Activated naive CD8-positive, alpha-beta T cell treated with anti-CD3 and anti-CD28 coated beads, Interleukin-2, amount 50 U/mL, for 16 hours (primary cell): ENCODE results near the gene THG1L.
"Not testable (repeated sequence)": the region's sequence is repeated elsewhere in the genome, so short reads cannot be mapped to it uniquely, and the experiment has no call there.

Experiments
- DNase-seq: peaks from one replicate; pipeline ENCODE4 v3.0.0-alpha.2; 2020; ENCODE audit warnings: low read depth, low spot score

The THG1L gene

DNA sequence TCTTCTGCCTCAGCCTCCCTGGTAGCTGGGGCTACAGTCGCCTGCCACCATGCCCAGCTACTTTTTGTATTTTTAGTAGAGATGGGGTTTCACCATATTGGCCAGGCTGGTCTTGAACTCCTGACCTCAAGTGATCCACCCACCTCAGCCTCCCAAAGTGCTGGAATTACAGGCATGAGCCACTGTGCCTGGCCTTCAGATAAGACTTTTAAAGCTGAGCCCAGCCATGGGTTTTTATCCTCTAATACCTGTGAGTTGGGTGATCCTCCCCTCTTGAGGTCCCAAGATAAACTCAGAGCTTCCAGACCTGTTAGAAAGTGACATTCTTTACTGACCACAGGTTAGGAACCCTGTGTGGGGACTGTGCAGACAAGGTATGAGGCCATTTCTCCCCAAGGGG lies 3.4 kb upstream of the THG1L start:
- not testable (repeated sequence) for DNase-seq

DNA sequence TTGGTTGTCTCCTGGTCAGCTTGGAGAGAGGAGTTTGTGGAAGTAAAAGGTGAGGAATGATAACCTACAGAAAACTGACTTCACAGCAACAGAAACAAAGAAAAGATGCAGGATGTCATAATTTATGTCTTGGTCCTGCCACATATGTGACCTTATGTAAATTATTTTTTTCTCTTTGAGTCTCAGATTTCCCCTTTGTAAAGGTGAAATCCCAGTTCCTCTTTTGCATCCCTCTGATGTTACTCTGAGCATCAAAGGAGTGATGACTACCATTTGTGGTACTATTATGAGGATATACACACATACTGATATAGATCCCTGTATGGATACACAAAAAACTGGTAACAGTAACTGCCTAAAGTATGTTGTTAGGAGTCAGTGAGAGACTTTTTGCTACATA lies 1.4 kb upstream of the THG1L start:
- no peak for DNase-seq

DNA sequence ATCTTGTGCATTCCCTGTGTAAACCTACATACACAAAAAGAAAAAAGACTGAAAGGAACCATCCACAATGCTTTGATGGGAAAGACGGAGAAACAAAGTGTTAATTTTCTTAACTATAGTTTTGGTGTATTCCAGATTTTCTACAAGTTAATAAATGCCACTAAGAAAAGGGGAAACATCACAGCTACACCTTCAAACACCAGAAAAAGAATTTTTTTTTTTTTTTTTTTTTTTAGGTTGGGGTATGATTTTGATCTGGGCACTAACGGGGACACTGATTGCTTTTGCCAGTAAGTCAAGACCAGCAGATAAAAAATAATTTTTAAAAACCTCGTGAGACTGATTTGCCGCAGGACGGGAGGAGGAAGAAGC lies 334 bp upstream of the THG1L start:
- DNase-seq = no peak

DNA sequence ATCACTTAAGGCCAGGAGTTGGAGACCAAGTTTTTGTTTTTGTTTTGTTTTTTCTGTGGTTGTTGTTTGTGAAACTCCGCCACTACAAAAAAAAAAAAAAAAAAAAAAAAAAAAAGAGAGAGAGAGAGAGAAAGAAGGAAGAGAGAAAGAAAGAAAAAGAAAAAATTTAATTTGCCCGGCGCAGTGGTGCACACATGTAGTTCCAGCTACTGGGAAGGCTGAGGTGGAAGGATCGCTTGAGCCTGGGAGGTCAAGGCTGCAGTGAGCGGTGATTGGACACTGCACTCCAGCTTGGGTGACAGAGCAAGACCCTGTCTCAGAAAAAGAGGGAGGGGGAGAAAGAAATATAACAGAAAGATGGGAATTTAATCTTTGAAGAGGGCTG lies 902 bp downstream of the THG1L start:
- DNase-seq = no peak

DNA sequence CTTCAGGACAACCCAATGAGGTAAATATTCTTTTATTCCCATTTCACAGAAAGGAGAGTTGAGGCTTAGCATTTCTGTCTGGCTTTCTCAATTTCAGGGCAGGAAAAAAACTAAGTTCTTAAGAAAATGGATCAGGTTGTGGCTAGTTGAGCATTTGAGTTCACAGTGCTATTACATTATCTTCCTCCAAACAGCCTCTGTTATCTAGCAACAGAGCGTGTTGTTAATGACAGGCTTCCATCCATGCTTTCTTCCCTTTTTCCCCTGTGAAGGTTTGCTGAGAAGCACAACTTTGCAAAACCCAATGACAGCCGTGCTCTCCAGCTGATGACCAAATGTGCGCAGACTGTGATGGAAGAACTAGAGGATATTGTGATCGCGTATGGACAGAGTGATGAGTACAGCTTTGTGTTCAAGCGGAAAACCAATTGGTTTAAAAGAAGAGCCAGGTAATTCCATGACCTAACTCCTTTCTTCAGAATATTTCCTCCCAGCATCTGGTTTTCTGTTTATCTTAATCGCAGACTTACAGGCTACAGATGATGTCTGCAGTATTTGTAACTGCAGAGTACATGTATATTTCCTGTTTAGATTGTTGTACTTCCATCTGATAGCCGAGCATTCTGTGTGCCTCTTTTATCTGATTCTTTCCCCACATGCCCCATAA lies 1.5 kb downstream of the THG1L start:
- DNase-seq = no peak

DNA sequence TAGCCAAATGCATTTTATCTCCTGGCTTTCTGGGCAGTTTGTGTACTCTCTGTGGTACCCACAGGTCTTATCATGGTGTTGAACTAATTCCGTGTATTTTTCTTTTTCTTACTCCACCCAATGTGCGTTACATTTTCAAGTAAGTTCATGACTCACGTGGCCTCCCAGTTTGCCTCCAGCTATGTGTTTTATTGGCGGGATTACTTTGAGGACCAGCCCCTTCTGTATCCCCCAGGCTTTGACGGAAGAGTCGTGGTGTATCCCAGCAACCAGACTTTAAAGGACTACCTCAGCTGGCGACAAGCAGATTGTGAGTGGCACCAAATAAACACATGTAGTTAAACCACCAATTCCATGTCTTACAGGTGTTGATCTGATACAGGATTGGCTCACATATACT lies 3.2 kb downstream of the THG1L start:
- no peak for DNase-seq

DNA sequence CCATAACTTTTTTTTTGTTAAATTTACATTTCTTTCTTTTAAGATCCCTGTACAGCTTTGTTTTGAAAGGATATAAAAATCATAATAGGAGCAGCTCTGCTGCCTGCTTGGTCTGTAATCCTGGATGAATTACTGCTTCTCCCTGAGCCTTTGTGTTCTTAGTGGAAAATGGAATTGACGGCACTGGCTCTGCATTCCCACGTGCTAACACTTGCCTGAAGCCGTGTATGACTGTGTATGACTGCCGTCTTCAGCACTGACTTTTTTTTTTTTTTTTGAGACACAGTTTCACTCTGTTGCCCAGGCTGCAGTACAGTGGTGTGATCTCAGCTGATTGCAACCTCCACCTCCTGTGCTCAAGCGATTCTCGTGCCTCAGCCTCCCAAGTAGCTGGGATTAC lies 4.8 kb downstream of the THG1L start:
- DNase-seq = no peak

DNA sequence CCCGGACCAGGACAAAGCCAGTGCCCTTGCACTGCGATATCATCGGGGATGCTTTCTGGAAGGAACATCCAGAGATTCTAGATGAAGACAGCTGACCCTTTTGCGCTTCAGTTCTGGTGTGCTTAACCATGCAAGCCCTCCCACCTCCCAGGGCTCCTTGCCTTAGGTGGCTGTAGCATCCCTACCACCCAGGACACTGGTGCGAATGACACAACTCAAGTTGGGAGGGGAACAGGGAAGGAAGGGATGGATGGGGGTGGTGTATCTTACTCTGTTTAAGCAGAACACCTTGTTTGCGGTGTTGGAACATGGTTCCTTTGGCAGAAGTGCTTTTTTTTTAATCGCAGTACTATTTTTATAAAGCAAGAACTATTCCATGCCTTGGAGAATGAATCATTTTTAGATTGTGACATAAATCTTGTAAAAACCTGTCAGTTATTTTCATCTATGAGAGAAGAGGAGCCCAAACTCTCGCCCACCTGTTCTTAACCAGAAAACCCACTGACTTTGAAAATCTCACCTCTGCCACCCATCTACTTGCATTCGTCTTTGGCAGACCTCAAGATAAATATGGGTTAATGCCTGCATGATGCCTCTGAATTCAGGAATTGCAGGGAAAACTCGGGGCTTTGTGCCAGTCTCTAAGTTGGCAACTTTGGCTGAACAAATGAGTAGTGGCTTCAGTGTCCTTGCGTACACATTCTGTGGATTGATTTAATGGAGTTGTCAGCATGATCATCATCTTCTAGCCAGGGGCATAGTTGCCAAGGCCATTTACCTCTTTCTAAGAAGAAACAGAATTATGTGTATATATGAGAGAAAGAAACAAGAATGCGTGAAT lies 8.4 kb downstream of the THG1L start:
- no peak for DNase-seq

DNA sequence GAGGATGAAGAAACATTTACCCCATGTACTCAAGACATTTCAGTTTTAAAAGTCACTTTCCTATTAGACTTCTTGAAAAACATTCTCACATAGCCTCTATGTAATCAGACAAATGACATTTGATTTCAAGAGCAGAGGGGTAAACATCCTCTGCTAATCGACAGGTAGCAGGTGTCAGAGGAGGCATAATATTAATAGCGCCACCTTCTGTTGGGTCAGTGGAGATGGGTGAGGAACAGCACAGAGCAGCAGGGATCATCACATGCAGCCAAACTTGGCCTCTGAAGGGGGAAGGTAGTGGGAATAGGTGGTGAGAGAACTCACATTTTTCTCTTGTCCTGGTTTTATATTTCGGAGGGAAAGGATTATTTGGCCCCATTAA lies 9.0 kb downstream of the THG1L start:
- no peak for DNase-seq

DNA sequence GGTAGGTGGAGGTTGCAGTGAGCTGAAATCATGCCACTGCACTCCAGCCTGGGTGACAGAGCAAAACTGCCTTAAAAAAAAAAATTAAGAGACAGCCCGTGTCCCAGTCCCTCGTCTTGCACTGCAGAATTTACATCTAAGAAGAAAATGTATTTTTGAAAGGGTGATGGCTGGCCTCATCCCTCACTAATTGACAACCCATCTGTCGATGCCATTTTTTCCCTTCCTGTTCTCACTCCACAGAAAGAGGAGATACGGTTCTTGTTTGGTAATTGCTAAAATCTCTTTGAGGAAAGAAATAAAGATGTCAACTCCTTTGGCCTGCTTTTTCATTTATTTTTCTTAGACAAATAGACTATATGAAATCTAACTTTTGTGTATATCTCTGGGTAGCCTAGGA lies 9.9 kb downstream of the THG1L start:
- DNase-seq = no peak

DNA sequence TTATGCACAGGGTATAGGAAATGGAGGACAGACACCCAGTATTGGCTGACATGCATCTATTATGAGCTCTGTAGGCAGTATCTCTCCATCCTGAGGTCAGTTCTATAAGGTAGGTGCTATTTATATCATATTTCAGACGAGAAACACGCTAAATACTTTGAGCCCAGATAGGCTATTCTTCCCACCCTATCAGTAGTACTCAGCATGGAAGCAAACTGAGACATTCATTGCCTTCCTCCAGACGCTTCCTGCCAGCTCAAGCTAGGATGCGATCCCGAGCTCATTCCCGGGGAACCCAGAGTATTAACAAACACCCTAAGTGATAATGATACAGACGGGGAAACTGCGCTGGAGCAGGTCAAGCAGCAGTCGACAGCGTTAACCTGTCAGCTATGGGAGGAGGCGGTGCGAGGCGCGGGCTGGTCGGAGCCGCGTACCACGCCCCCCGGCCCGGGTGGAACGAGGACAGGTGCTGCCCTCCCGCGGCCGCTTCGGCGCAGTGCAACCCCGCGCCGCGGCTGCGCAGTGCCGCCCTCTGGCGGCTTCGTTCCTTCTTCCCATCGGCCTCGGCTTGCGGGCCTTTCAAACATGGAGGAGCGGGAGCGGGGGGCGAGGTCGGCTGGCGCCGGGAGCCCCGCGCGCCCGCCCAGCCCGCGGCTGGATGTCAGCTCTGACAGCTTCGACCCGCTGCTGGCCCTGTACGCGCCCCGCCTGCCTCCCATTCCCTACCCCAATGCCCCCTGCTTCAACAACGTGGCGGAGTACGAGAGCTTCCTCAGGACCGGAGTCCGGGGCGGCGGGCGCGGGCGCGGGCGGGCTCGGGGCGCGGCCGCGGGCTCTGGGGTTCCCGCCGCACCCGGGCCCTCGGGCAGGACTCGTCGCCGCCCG lies 12.2 kb downstream of the THG1L start, which contains the start of gene LSM11:
LSM11 (plus strand) TSS at position 550 of the 888 bp plus-strand sequence; CDS start at position 589, 39 bp downstream.
- DNase-seq = peak; percentile 82

DNA sequence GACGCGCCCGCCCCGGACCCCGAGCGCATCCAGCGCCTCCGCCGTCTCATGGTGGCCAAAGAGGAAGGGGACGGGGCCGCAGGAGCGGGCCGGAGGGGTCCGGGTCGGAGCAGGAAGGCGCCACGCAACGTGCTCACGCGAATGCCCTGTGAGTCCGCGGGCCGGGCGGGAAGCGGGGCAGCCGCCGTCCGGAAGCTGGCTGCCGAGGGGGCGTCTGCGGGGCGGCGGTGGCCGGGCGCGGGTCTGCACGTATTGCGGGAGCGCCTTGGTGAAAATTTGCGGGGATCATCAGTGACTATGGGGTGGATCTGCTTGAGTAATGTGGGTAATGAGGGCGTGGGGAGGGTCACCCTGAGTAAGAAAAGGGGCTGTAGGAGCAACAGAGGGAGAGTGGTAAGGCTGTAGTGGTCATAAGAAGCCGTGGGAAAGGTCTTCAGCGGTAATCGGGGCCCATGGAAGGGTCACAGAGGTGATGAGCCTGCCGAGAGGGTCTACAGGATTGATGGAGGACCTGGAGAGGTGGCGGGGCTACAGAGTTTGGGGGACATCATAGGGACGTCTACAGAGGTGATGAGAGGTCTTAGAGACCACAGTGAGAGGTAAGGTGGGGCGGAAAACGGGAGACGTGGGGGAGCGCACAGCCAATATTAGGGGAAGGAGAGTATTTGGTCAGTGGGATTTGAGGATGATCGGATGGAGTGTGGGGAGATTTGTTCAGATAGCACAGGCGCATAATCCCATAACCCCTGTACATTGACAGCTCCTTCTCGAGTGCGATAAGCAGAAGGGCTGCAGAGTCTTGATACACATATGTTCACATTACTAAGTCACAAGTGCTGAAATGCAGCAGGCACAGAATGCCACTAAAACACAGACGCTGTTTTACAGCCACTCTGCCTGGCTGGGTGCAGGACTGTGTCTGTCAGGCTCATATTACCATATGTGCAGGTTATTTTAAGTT lies 13.1 kb downstream of the THG1L start:
- DNase-seq = no peak

DNA sequence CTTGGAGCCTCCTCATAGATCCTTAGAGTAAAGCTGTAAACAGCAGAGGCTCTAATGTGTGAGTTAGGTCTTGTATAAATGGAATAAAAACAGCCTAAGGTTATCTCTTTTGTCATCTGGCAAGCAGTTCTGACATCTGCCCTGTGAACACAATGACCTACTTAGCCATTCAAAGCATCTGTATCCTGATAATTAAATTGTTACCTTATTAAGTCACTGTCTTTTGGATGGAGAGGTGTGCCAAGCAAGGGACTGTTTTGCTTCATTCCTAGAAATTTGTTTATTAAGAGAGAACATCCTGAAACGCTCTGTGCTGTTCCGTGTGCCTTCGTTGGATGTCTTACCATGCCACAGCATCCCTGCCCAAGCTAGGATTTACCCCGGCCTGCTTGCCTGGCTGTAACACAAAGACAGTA lies 13.8 kb downstream of the THG1L start:
- no peak for DNase-seq

DNA sequence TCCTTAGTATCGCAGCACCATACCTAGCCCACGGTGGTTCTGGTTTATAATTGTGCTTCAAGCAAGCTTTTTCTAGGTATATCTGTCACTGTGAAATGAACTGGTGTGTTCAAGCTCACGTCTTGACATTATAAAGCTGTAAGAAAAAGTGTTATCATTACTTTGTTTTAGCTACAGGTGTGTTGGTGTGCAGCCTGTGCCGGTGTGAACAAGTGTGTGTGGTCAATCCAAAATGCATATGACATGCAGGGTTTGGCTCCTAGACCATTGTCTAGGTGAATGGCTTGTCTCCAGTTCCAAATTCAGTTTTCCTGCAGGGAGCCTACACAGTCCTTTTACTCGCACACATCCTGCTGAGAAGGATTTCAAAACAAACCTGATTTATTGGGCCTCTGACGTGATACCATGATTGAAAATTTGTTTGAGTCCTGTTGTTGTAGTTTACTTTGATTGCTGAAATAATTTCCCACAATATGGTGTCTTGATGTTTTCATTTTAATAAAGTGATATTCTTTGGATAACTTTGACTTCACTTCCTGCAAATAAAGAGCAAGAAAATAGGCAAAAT lies 16.0 kb downstream of the THG1L start:
- DNase-seq = no peak

DNA sequence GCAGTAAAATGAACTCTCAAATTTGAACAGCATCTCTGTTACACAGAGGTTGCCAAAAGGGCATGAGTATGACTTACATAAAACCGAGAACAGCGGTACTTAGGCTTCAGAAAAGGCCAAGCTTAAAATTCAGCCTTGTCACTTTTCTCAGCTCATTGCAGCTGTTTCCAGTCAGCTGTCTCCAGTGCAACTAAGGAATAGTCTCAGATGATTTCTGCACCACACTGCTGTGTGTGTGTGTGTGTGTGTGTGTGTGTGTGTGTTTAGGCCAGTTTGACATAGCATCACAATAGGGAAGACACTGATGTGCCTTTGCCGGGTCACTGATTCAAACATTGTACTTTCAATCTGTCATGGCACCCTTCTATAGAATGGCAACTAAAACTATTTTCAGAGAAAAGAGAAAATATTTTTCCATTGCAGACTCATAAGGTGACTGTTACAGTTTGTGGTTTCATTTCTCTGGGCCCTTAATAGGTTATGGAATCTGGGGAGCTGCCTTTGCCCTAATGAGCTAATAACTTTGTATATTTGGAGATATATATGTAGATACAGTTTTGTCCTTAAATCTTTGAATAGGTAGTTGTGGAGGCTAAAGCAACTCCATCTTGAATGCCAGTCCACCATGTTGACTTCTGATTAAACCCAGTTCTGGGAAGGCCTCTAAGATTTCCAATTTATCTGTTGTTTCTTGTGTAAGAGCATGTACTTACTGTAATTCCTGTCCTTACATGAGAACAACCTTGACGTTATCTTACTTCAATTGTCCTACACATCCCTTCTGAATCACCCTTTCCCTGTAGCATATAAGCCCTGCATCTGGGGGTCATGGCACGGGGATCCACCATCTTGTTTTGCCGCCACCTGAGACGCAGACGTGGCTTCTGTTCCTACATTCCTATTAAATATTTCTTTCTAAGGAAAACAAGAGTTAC lies 16.8 kb downstream of the THG1L start:
- DNase-seq = no peak

DNA sequence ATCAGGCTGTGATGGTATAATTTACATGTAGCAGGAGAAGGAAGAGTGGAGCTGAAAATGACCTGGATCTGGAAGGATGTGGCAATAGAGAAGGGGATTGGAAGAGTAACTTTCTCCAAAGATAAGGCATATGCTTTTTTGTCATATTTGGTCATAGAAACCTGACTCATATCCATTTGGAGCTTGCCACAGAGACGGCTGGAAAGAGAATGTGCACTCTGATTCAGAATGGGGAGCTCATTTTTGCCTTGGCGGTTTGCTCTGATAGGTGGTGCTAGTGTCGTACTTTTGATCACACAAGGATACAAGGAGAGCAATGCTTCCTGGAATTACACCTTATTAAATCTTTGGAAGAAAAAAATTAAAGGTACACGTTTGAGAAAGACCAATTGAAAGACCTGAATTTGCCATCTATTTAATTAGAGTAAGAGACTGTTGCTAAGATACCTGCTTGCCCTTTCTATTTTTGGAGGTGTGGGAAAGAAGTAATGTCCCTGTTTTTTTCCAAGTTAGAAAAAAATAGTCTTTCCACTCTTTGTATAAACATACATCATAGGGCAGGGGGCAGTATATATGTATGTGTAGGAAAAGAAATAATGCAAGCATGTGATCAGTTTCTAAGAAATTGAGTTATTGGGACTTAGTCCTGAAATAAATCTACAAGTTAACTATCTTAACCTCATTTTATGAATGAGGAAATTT lies 17.7 kb downstream of the THG1L start:
- no peak for DNase-seq

DNA sequence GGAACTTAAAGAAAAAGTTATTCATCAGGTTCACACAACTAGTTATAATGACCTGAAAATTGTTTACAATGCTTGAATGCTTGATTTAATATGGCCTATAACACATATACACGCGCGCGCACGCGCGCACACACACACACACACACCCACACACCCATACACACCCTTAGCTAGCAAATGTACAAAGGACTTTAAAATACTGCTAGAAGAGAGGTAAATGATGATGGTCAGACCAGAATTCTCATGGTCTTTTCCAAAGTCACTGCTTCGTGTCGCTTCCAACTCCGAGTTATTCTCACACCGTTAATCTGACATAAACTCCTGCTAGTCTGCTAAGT lies 18.2 kb downstream of the THG1L start:
- DNase-seq = no peak

DNA sequence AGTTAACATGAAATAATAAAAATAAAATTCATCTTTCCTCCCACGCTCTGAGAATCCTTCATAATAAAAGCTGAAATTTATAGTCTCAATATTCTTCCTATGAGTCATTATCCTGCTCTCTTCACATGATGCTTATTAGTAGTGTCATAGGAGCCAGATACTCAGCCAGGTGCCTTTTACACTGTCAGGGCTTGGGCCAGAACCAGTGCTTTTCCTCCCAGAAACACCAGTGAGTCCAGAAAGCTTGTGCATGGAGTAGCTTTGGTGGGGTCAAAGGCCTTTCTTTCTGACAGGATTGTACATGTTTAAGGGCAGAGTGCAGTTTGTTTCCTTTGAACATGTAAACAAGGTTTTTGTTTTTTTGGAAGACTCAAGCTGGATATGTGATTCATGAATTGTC lies 19.1 kb downstream of the THG1L start:
- no peak for DNase-seq

DNA sequence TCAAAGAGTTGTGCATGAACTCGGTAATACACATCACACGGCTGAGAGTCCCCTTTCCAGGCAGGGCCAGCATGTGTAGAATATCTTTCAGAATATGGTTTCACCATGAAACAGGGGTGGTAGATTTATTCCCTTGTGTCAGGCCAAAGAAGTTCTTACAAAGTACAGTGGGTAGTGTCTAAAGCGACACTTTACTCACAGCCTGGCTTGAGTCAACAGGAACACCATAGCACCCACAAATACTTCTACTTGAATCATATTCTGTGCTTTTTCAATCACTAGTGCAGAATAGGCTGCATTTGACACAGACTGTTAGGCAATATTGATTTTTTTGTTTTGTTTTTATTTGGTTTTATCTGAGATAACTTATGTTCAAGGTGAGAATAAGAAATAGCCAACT lies 24.9 kb downstream of the THG1L start:
- no peak for DNase-seq
